GM19397 (cell line): ENCODE results near the gene MAML2.

ENCODE experiments used
- ATAC-seq: cut with Tn5 transposase; IDR thresholded peaks from one replicate; pipeline ENCODE4 v1.9.1; 2021; ENCODE audit warnings: mild to moderate bottlenecking, moderate library complexity; ENCODE audit not compliant: unreplicated experiment

The MAML2 gene

GRCh38 chr11:95996621-95997235, 346.3 kb downstream of the MAML2 start:
- no peak for ATAC-seq

- no peak for ATAC-seq
These were observed 348.7 kb downstream of the MAML2 start for GRCh38 chr11:95994329-95994728.

- no peak for ATAC-seq
These were observed 349.3 kb downstream of the MAML2 start for GRCh38 chr11:95993438-95994298.

GRCh38 chr11:95991545-95991944, 351.4 kb downstream of the MAML2 start:
- no peak for ATAC-seq

- ATAC-seq: no peak
These were observed 351.9 kb downstream of the MAML2 start for GRCh38 chr11:95991101-95991500.

GRCh38 chr11:95989780-95990179, 353.2 kb downstream of the MAML2 start:
- no peak for ATAC-seq

- ATAC-seq: no peak
These were observed 353.9 kb downstream of the MAML2 start for GRCh38 chr11:95989076-95989605.

- no peak for ATAC-seq
These were observed 357.7 kb downstream of the MAML2 start for GRCh38 chr11:95985174-95985808.

- ATAC-seq: no peak
These were observed 358.9 kb downstream of the MAML2 start for GRCh38 chr11:95984072-95984471.

GRCh38 chr11:95977534-95978174, 365.3 kb downstream of the MAML2 start:
- ATAC-seq: no peak

- no peak for ATAC-seq
These were observed 366.4 kb downstream of the MAML2 start for GRCh38 chr11:95976550-95976949.

GRCh38 chr11:95975343-95975742, 367.7 kb downstream of the MAML2 start:
- no peak for ATAC-seq

- no peak for ATAC-seq
These were observed 370.9 kb downstream of the MAML2 start for GRCh38 chr11:95972060-95972459.

- ATAC-seq: no peak
These were observed 374.4 kb downstream of the MAML2 start for GRCh38 chr11:95968585-95968984.

GRCh38 chr11:95964281-95964680, 378.7 kb downstream of the MAML2 start:
- no peak for ATAC-seq

GRCh38 chr11:95961758-95962157, 381.2 kb downstream of the MAML2 start:
- no peak for ATAC-seq

GRCh38 chr11:95950905-95951304, 392.1 kb downstream of the MAML2 start:
- ATAC-seq: no peak

GRCh38 chr11:95948637-95949036, 394.4 kb downstream of the MAML2 start:
- no peak for ATAC-seq

- no peak for ATAC-seq
These were observed 398.4 kb downstream of the MAML2 start for GRCh38 chr11:95944623-95945022.

GRCh38 chr11:95943546-95943945, 399.4 kb downstream of the MAML2 start:
- no peak for ATAC-seq

GRCh38 chr11:95939091-95939490, 403.9 kb downstream of the MAML2 start:
- ATAC-seq: no peak
